GM23248 (cell line): ENCODE measurements around the gene PALM3. TPM values are rescaled to one million over a fixed set of nuclear protein-coding genes. Genes with fewer than 3 reads are reported as not detected.
A peak's percentile ranks its signal among the peaks of the same experiment; 100 is the strongest.
"Not testable (repeated sequence)": the region's sequence is repeated elsewhere in the genome, so short reads cannot be mapped to it uniquely, and the experiment has no call there.

Experiments
- DNase-seq: peaks from one replicate; pipeline ENCODE4 v3.0.0-alpha.2; 2015
- H2AFZ ChIP-seq: fragments of 200-600 bp; sonication (generic); 2 replicates; pipeline ENCODE4 v1.6.1; 2016; ENCODE audit warnings: antibody characterized with exemption
- H3F3A ChIP-seq: fragments of 200-600 bp; sonication (generic); 2 replicates; pipeline ENCODE4 v1.6.1; 2016; ENCODE audit warnings: mild to moderate bottlenecking, antibody characterized with exemption, mixed run types; ENCODE audit not compliant: insufficient read depth
- H3K27ac ChIP-seq: fragments of 200-600 bp; sonication (generic); 2 replicates; pipeline ENCODE4 v1.5.1; 2016; ENCODE audit warnings: mild to moderate bottlenecking
- H3K27me3 ChIP-seq: fragments of 200-600 bp; sonication (generic); replicated peaks from 2 replicates; pipeline ENCODE4 v1.6.1; 2016; ENCODE audit warnings: mild to moderate bottlenecking; ENCODE audit not compliant: insufficient read depth
- H3K36me3 ChIP-seq: fragments of 200-600 bp; sonication (generic); 2 replicates; pipeline ENCODE4 v1.6.1; 2016; ENCODE audit warnings: low read depth, mild to moderate bottlenecking
- H3K4me1 ChIP-seq: fragments of 200-600 bp; sonication (generic); 2 replicates; pipeline ENCODE4 v1.6.1; 2016; ENCODE audit warnings: mild to moderate bottlenecking; ENCODE audit not compliant: insufficient read depth
- H3K4me2 ChIP-seq: fragments of 200-600 bp; sonication (generic); one replicate; pipeline ENCODE4 v1.6.1; 2016; ENCODE audit warnings: mild to moderate bottlenecking; ENCODE audit not compliant: unreplicated experiment
- H3K4me3 ChIP-seq: fragments of 200-600 bp; sonication (generic); 2 replicates; pipeline ENCODE4 v1.5.1; 2016; ENCODE audit warnings: mild to moderate bottlenecking
- H3K79me2 ChIP-seq: fragments of 200-600 bp; sonication (generic); 2 replicates; pipeline ENCODE4 v1.6.1; 2016; ENCODE audit warnings: mild to moderate bottlenecking; ENCODE audit not compliant: insufficient read depth
- H3K9ac ChIP-seq: fragments of 200-600 bp; sonication (generic); 2 replicates; pipeline ENCODE4 v1.6.1; 2016; ENCODE audit warnings: mild to moderate bottlenecking
- H3K9me2 ChIP-seq: fragments of 200-600 bp; sonication (generic); 2 replicates; pipeline ENCODE4 v1.6.1; 2016; ENCODE audit warnings: mixed run types, mild to moderate bottlenecking, moderate library complexity; ENCODE audit not compliant: insufficient read depth
- H3K9me3 ChIP-seq: fragments of 200-600 bp; sonication (generic); one replicate; pipeline ENCODE4 v1.6.1; 2017; ENCODE audit warnings: low read depth
- H4K20me1 ChIP-seq: fragments of 200-600 bp; sonication (generic); 2 replicates; pipeline ENCODE4 v1.6.0; 2016; ENCODE audit not compliant: insufficient read depth
- EZH2 ChIP-seq: fragments of 200-600 bp; sonication (generic); IDR thresholded peaks from 2 replicates; pipeline ENCODE4 v1.6.1; 2018; ENCODE audit warnings: antibody characterized with exemption, mild to moderate bottlenecking; ENCODE audit not compliant: insufficient read depth, poor library complexity, severe bottlenecking
- EZH2phosphoT487 ChIP-seq: fragments of 200-600 bp; sonication (generic); IDR thresholded peaks from 2 replicates; pipeline ENCODE4 v1.6.1; 2018; ENCODE audit warnings: antibody characterized with exemption, moderate library complexity, mild to moderate bottlenecking, low read depth; ENCODE audit not compliant: insufficient read depth
- WGBS, 2 experiments: methylation state at CpG; one replicate each; pipeline ENCODE4 v1.1.6; 2015 to 2017; ENCODE audit warnings: low lambda C conversion rate in 2 of 2, low coverage in 1 of 2; ENCODE audit errors: missing lambda C conversion rate in 2 of 2; 5-methylcytosine and 5-hydroxymethylcytosine counted together
- in situ Hi-C: fragments of 300-500 bp; cut with MboI; formaldehyde crosslinking; loops from 2 replicates; pipeline ENCODE4 v1.15.0; 2020
- polyA plus RNA-seq: library from polyadenylated mRNA; unstranded; fragments of >200 nt; fragmentation: Nextera tagmentation; extraction: Ambion mirVana; gene quantifications from 2 replicates; pipeline ENCODE4 v1.2.1, GENCODE V29; 2016
- total RNA-seq: library from RNA; depleted of rRNA; stranded (reverse); fragments of >200 nt; shearing (Covaris generic); gene quantifications from 2 replicates; pipeline ENCODE4 v1.2.3, GENCODE V29; 2014

The PALM3 gene
- total and polyA plus RNA-seq, 2 experiments from 2014 or later, result 0.15 TPM; not detected in 1

GRCh38 chr19:14030997-14031718, 30.7 kb downstream of the PALM3 start:
- Histone ChIP-seq H3F3A (no peaks in the 10 kb centered on the region), H3K4me3 (peak overlapping the region; percentile 81), H3K9me3 (no peaks in the 10 kb centered on the region), H4K20me1 (no peaks in the 10 kb centered on the region), H3K4me1 (peaks cover 8% of the 10 kb centered on the region; the same call in 1 of the 2 replicates), H3K27ac (no peak overlapping the region), H3K9me2 (no peaks in the 10 kb centered on the region), H3K27me3 (no peaks in the 10 kb centered on the region), H3K4me2 (peak overlapping the region; percentile 86), H3K9ac (peak overlapping the region; percentile 66), H3K79me2 (no peaks in the 10 kb centered on the region), H2AFZ (peak overlapping the region; percentile 93), H3K36me3 (no peaks in the 10 kb centered on the region)
- TF ChIP-seq EZH2, result no peak
- no peak for TF ChIP-seq EZH2phosphoT487
- WGBS, 2 experiments, result 29 to 53% methylated on average over 9 to 19 of the region's 20 CpGs
- DNase-seq, result no peak
- in situ Hi-C loops, result no loop called here

- H3K27me3 ChIP-seq, result no peaks in the 10 kb centered on the region
- TF ChIP-seq EZH2phosphoT487 (no peak), EZH2 (no peak)
Measured at GRCh38 chr19:14028901-14029300, 33.0 kb downstream of the PALM3 start.

GRCh38 chr19:14027856-14028450, 33.9 kb downstream of the PALM3 start, which contains the start of gene RLN3:
TSS of gene RLN3 (plus strand) at chr19:14028148. CDS start at chr19:14028205, 57 bp downstream.
- no peak within 1 kb of the TSS for H3K4me3 ChIP-seq
- no peak within 1 kb of the TSS for H2AFZ ChIP-seq
- H3K4me1 ChIP-seq, result peaks cover 3% of the 10 kb centered on the region; the same call in 1 of the 2 replicates
- no peaks in the 10 kb centered on the region for H3K79me2 ChIP-seq
- no peaks in the 10 kb centered on the region for H3K9me3 ChIP-seq
- WGBS, 2 experiments, result 65 to 74% methylated on average over 20 to 23 of the region's 24 CpGs
- no peak within 1 kb of the TSS for H3K9ac ChIP-seq
- no peak for TF ChIP-seq EZH2
- TF ChIP-seq EZH2phosphoT487, result no peak
- H4K20me1 ChIP-seq, result no peaks in the 10 kb centered on the region
- no peak within 1 kb of the TSS for H3K27ac ChIP-seq
- no peaks in the 10 kb centered on the region for H3K36me3 ChIP-seq
- in situ Hi-C loops, result no loop called here
- H3K9me2 ChIP-seq, result no peaks in the 10 kb centered on the region
- H3K27me3 ChIP-seq, result no peaks in the 10 kb centered on the region
- H3F3A ChIP-seq, result no peaks in the 10 kb centered on the region
- no peak for DNase-seq
- no peak within 1 kb of the TSS for H3K4me2 ChIP-seq

More at GRCh38 chr19:14028901-14029300, 33.0 kb downstream of the PALM3 start:
- no peaks in the 10 kb centered on the region for H3K79me2 ChIP-seq
- no peaks in the 10 kb centered on the region for H4K20me1 ChIP-seq
- no peaks in the 10 kb centered on the region for H3K36me3 ChIP-seq
- H3K27ac ChIP-seq, result no peak overlapping the region
- H3K9me2 ChIP-seq, result no peaks in the 10 kb centered on the region
- H3K9me3 ChIP-seq, result no peaks in the 10 kb centered on the region
- no peak overlapping the region for H3K4me3 ChIP-seq
- H3K9ac ChIP-seq, result no peak overlapping the region
- 34 to 36% methylated on average over 4 of the region's 4 CpGs for WGBS, 2 experiments
- H3K4me1 ChIP-seq, result no peaks in the 10 kb centered on the region
- no peak overlapping the region for H2AFZ ChIP-seq
- H3K4me2 ChIP-seq, result no peak overlapping the region
- DNase-seq, result no peak
- in situ Hi-C loops, result no loop called here
- no peaks in the 10 kb centered on the region for H3F3A ChIP-seq

GRCh38 chr19:14026652-14027192, 35.2 kb downstream of the PALM3 start:
- H3K4me3 ChIP-seq, H4K20me1 ChIP-seq, H3K27ac ChIP-seq, H3K4me1 ChIP-seq, H3K9me2 ChIP-seq, H3F3A ChIP-seq, H3K4me2 ChIP-seq, H3K9ac ChIP-seq, H3K9me3 ChIP-seq, H3K36me3 ChIP-seq, H3K27me3 ChIP-seq, DNase-seq, in situ Hi-C loops, H3K79me2 ChIP-seq, H2AFZ ChIP-seq: not testable (repeated sequence)
- WGBS, 2 experiments, result 84% methylated on average over 5 of the region's 5 CpGs
